Measurements from ENCODE around the gene FBXO28.

Gene FBXO28

DNA sequence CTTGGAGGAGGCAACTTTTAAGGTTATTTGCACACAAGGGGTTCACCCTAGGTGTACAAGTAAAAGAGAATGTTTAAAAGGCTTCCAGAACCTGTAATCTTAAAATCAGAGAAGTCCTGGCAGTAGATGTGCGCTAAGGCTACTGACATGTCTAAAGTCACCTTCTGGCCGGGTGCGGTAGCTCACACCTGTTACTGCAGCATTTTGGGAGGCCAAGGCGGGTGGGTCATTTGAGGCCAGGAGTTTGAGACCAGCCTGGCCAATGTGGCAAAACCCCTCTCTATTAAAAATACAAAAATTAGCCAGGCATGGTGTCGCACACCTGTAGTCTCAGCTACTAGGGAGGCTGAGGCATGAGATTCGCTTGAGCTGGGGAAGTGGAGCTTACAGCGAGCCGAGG, 48.9 kb downstream of the FBXO28 start:
- TF ChIP-seq, protein P1, sequence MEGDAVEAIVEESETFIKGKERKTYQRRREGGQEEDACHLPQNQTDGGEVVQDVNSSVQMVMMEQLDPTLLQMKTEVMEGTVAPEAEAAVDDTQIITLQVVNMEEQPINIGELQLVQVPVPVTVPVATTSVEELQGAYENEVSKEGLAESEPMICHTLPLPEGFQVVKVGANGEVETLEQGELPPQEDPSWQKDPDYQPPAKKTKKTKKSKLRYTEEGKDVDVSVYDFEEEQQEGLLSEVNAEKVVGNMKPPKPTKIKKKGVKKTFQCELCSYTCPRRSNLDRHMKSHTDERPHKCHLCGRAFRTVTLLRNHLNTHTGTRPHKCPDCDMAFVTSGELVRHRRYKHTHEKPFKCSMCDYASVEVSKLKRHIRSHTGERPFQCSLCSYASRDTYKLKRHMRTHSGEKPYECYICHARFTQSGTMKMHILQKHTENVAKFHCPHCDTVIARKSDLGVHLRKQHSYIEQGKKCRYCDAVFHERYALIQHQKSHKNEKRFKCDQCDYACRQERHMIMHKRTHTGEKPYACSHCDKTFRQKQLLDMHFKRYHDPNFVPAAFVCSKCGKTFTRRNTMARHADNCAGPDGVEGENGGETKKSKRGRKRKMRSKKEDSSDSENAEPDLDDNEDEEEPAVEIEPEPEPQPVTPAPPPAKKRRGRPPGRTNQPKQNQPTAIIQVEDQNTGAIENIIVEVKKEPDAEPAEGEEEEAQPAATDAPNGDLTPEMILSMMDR (IDR thresholded peaks at IDR 0.05; ENCODE audit: low read depth, low read length, missing control alignments), result no peak
- no peak for DNase-seq (ENCODE audit: low read depth)

DNA sequence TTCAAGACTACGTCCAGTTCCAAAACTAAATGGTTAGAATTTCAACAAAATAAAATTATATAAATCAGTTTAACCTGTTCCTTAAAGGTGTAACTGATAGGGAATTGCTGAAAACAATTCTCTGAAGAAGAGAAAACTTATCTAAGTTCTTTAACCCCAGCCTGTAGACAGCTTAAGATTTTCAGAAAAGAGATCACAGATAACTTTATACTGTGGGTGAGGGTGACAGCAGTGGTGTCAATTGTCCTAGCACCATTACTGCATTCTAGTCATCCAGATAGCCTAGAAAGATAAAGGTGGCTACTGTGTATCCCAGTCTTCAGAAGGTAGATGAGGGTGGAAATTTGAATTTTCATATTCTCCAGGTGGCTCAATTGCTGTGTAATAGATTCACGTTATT, 49.4 kb downstream of the FBXO28 start:
- no peak for DNase-seq (ENCODE audit: low read depth)
- no peak overlapping the region for H3K4me3 ChIP-seq (ENCODE audit: low read depth, low read length)
- TF ChIP-seq, protein P1 (IDR thresholded peaks at IDR 0.05; ENCODE audit: low read depth, low read length, missing control alignments), result no peak

More for the DNA sequence above, 48.9 kb downstream of the FBXO28 start:
- H3K4me3 ChIP-seq (ENCODE audit: low read depth, low read length), result no peak overlapping the region

DNA sequence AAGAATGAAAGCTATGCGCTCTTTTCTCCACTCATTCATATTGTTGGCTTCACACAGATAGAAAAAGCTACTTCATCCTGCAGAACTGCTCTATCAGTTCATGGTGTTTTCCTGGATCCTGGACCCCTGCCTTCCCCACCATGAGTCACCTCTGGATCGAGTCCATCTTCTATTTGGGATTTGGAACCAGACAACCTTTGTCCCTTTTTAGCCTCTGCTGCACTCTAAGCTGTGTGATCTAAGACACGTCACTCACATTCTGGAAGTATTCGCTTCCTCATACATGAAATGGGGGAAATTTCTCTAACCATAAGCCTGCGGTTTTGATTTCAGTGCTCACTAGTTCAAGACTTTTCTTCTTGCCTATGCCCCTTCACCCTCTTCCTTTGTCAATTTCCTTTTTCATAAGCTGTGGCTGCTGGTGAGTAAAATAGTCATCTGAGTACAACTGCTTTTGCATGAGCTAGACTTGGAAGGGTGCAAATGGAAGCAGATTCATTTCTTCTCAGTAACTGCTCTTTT, 55.0 kb downstream of the FBXO28 start:
- peak overlapping the region; percentile 19; the same call in 1 of the 2 replicates for H3K4me3 ChIP-seq (ENCODE audit: low read depth, low read length)
- DNase-seq (ENCODE audit: low read depth), result peak; percentile 68

DNA sequence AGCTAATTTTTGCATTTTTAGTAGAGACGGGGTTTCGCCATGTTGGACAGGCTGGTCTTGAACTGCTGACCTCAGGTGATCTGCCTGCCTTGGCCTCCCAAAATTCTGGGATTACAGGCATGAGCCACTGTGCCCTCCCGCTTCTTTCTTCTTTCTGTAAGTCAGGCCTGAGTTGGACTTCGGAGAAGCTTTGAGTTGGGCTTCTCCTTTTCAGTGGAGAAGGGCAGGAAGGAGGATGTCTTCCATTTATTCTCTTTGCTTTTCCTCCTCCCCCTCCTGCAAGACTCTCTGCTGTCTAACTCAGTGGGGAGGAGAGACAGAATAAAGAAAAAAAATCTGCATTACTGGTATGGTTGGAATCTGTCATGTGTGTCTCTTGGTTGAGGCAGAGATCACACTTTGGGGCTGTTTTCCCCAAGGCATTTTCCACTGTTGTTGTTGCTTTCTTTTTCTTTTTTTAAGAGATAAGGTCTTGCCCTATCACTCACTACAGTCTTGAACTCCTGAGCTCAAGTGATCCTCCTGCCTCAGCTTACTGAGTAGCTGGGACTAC, 55.9 kb downstream of the FBXO28 start:
- DNase-seq (ENCODE audit: low read depth), result no peak
- TF ChIP-seq, protein P1 (IDR thresholded peaks at IDR 0.05; ENCODE audit: low read depth, low read length, missing control alignments), result no peak
- no peak overlapping the region; the same call in 1 of the 2 replicates for H3K4me3 ChIP-seq (ENCODE audit: low read depth, low read length)

More for the DNA sequence above, 55.0 kb downstream of the FBXO28 start:
- TF ChIP-seq, protein P1 (IDR thresholded peaks at IDR 0.05; ENCODE audit: low read depth, low read length, missing control alignments), result no peak

DNA sequence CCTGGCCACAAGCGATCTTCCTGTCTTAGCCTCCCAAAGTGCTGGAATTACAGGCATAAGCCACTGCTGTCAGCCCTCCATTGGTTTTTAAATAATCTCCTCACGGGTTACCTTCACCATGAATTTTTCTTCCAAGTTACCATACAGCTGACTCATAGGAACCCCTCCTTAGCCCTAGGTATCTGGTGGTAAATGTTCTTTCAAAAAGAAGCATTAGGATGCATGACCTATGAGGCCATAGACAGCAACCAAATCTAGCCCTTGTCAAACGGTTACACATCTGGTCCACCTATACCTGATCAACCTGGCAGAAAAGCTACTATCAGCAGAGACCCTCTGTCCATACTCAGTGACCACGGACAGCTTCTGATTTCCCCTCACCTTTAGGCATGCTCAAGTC, 56.4 kb downstream of the FBXO28 start:
- DNase-seq (ENCODE audit: low read depth), result no peak
- no peak overlapping the region for H3K4me3 ChIP-seq (ENCODE audit: low read depth, low read length)
- TF ChIP-seq, protein P1 (IDR thresholded peaks at IDR 0.05; ENCODE audit: low read depth, low read length, missing control alignments), result no peak

DNA sequence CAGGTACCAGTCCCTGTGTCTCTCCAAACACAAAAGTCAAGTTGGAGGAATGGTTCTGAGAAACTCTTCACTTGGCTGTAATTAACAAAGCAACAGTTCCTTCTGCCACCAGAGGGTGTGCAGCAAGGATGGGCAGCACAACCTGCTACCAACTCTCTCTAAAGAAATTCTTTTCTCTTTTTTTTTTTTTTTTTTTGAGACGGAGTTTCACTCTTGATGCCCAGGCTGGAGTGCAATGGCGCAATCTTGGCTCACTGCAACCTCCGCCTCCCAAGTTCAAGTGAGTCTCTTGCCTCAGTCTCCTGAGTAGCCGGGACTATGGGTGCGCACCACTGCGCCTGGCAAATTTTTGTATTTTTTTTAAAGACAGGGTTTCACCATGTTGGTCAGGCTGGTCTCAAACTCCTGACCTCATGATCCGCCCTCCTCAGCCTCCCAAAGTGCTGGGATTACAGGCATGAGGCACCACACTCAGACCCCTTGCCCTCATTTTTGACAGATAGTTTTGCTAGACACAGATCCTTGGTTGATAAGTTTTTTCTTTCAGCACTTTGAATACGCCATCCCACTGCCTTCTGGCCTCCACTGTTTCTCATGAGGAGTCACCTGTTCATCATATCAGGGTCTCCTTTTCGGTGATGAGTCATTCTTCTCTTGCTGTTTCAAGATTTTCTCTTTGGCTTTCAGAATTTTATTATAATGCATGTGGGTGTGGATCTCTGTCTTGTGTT, 57.0 kb downstream of the FBXO28 start:
- no peak overlapping the region for H3K4me3 ChIP-seq (ENCODE audit: low read depth, low read length)
- DNase-seq (ENCODE audit: low read depth), result no peak
- TF ChIP-seq, protein P1 (IDR thresholded peaks at IDR 0.05; ENCODE audit: low read depth, low read length, missing control alignments), result peak; percentile 48

Measured in GM12864 (cell line).